GOT3 (cell line): ENCODE data around the gene KREMEN2.
"Not testable (repeated sequence)": the region's sequence is repeated elsewhere in the genome, so short reads cannot be mapped to it uniquely, and the experiment has no call there.

Experiments
- DNase-seq: peaks from one replicate; lab custom pipeline; 2025; ENCODE audit warnings: mixed read lengths; lab: John Stamatoyannopoulos, UW

The KREMEN2 gene

DNA sequence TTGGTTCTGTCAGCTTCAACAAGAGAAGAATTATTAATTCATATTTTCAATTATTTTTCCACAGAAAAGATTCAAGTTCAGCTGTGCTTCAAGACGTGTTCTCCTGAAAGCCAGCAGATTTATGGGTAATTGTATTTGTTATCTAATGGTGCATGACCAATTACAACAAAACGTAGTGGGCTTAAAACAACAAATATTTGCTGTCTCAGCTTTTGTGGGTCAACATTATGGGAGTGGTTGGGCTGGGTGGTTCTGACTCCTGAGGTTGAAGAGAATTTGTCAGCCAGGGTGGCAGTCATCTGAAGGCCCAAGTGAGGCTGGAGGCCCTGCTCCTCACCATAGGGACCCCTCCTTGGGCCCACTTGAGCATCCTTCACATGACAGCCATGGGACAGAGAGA, 24.1 kb upstream of the KREMEN2 start:
- no peak for DNase-seq

DNA sequence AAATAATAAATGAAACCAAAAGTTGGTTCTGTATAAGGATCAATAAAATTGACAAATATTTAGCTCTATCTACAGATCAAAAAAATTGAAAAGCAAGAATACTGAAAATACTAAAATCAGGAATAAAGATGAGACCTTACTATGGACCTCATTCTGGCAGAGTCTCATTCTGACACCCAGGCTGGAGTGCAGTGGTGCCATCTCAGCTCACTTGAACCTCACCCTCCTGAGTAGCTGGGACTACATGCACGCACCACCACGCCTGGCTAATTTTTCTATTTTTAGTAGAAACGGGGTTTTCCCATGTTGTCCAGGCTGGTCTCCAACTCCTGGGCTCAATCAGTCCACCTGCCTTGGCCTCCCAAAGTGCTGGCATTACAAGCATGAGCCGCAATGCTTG, 22.0 kb upstream of the KREMEN2 start:
- DNase-seq, result no peak

DNA sequence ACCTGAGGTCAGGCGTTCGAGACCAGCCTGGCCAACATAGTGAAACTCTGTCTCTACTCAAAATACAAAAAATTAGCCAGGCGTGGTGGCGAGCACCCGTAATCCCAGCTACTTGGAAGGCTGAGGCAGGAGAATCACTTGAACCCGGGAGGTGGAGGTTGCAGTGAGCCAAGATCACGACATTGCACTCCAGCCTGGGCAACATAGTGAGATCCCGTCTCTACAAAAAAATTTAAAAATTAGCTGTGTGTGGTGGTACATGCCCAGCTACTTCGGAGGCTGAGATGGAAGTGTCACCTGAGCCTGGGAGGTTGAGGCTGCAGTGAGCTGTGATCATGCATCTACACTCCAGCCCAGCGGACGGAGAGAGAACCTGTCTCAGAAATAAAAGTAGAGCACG, 20.4 kb upstream of the KREMEN2 start:
- not testable (repeated sequence) for DNase-seq

DNA sequence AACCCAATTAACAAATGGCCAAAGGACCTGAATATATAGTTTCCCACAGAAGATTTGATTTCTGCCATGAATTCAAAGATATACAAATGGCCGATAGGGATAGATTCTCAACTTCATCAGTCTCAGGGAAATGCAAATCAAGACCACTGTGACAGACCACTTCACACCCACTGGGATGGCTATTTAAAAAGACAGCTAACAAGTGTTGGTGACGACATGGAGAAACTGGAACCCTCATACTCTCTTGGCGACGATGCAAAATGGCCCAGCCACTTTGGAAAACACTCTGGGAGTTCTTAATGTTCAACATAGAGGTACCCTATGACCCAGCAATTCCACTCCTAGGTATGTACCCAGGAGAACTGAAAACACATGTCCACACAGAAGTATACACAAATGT, 17.4 kb upstream of the KREMEN2 start:
- DNase-seq, result no peak

DNA sequence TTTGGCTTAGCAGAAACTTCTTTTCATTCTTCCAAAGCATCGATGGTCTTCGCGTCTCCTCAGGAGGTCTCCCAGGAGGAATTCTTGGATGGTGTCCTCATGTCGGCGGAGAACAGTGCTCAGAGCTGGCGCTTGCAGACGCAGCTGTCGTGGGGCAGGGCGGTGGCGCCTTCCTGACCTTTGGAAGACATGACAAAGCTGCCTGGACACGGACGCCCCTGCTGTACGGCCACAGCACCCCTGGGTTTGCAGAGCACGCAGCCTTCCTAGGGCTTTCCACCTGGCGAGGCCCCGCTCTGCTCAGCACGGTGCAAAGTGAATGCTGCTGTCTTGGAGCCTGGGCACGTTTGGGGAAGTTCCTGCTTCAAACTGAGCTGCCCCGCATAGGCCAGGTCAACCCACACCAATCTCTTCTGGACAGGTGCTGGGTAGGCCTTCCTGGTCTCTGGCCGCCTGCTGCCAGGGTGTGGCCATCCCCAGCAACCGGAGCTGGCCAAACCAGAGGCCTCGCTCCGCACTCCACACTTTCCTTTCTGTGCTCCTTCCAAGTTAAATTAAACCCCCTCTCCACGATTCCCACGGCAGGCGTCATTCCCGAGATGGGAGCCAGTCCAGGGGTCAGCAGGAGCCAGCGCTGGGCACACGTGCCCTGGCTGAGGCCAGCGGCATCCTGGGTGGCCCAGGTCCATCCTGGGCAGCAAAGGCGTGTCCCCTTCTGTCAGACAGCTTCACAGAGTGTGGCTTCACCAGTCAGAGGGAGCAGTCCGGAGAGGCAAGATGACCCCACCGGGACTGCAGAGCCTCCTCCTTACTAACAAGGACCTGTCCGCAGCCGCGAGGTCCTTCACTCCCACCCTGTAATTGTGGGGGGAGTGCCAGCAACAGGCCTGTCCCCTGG, 15.0 kb upstream of the KREMEN2 start:
- no peak for DNase-seq

DNA sequence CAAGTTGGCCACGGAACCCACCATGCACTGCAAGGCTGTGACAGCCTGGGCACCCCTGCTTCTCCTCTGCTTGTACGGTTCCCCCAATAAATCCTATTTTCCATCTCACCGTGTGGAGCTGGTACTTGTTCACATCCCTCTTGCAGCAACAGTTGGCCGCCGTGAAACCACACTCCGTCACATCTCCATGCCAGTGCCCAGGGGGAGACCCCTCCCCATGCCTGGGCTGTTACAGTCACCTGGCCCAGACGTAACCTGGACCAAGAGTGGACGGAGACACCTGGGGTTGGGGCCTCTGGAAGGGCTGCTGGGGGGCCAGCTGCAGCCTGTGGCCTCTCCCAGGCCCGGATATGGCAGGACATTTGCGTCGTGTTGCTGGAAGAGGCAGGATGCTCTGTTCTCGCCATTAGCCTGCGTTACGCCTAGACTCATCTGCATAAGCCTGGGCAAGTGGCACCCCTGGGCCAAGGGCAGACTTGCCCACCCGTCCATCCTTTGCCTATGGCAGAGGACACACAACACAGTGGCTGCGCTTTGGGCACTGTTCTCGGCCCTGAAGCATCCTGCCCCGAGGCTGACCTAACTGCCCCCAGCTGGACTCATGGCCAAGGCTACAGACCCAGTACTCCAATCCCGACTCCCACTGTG, 14.2 kb upstream of the KREMEN2 start:
- no peak for DNase-seq

DNA sequence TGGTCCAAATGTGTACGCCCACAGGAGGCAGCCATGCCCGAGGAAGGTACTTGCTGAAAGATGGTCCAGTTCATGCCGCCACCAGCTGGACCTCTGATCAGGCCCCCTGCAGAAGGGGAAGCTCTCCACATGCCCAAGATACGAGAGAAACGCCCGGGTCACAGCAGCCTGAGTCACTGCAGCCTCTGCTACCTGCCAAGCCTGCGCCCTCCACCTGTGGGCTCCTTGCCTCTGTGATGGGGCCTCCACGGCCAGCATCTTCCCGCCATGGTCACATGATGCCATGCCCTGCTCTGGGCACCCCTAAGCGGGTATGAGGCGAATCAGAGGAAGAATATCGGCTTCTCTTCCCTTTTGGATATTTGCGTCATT, 13.7 kb upstream of the KREMEN2 start:
- DNase-seq, result no peak

DNA sequence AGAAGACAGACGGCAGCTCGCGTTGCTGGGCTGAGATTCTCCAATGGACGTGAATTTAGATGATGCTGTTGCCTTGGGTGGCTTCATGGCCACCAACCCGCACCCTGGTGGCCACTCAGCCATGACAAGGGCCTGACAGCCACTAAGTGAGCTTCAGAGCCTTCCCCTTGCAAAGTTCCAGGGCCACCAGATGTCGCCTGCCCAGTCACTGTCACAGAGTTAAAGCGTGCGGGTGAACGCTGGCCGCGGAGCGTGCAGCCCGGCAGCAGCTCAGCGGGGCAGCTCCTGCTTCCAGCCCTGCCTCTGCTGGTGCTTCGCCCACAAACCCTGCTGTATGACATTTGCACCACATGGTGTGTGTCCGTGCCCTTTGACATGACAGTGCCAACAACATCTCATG, 13.3 kb upstream of the KREMEN2 start:
- no peak for DNase-seq

DNA sequence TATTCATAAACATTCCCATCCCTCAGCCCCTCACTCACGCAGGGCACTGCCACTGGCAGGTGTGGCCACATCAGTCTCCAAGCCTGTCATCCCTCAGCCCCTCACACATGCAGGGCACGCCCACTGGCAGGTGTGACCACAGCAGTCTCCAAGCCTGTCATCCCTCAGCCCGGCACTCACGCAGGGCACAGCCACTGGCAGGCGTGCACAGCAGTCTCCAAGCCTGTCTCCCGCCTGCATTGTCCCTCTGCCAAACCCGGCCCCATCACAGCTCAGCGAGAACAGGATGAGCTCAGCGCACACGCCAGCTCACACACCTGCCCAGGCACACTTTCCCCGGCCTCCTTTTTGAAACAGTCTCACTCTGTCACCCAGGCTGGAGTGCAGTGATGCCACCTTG, 11.4 kb upstream of the KREMEN2 start:
- no peak for DNase-seq

DNA sequence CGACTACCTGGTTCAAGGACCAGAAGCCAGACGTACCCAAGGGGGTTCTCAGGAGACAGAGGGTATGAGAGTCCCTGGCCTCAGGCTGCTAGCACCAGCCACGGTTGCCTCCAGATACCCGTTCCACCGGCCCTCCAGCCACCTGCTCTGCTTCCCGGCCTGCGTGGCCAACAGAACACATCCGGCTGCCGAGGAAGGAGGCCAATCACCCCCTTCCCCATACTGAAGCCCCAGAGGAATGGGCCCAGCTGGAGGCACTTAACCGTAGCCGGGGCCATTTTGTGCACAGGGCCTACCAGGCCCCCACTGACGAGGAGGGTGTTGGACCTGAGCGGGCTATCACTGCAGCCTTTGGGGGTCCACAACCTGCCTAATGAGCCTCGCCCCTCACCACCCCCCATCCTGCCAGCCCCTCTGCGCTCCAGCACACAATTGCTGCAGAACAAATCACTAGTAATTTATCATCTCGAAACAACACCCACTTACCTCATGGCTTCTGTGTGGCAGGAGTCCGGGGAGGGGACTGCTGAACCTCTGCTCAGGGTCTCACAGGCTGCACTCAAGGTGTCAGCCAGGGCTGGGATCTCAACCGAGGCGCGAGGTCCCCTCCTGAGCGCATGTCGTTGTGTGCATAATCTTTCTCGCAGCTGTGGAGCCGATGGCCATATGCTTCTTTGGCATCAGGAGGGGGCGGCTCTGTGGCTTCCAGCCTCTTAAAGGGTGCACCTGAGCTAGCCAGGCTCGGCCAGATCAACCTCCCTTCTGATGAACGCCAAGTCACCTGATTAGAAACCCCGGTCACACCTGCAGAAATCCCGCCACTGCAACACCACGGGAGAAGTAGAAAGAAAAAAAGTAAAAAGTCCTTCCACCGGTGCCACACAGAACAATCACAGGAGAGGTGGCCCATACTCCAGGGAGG, 10.1 kb upstream of the KREMEN2 start:
- no peak for DNase-seq

DNA sequence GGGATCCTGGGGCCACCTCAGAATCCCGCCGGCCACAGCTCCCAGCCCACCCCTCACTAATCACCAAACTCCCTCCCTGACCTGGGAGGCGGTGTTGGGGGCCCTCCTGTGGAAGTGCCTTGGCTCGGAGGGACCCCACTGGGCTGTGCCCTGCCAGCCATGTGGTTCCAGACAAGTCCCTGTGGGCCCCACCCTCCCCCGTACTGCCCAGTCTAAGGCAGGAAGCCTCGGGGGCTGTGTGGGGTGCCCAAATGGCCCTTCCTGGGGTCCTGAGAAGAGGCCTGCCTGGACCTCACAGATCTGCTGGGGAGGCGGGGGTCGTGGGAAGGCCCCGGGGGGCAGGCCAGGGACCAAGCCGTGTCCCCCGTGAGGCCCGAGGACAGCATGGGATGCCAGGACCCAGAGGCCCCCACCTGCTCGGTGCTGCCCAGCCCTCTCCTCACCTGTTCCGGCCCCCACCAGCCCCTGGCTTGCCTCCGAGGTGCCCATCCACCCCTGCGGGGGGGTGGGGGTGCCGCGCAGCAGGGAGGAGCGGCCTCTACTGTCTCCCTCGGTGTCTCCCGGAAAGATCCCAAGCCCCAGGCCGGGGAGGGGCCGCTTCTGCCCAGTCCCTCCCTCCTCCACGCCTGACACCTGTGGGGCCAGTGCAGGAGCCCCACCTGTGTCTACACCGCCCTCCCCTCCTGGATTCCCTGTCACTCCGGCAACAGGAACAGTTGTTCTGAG, 9.3 kb upstream of the KREMEN2 start:
- no peak for DNase-seq

DNA sequence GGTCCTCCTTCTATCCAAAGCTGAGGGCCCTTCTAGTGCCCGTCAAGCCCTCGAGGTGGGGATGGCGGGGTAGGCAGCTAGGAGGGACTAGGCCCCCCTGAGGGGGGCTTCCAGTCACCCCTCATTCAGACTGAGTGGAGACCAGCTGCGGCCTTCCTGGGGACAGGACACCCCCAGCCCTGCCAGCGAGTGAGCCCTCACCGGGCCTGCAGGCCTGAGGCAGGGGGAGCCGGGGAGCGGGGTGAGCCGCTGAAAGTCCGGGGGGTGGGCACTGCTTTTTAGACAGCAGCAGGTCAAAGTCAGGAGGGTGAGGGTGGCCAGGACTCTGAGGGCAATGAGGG, 8.7 kb upstream of the KREMEN2 start:
- no peak for DNase-seq

DNA sequence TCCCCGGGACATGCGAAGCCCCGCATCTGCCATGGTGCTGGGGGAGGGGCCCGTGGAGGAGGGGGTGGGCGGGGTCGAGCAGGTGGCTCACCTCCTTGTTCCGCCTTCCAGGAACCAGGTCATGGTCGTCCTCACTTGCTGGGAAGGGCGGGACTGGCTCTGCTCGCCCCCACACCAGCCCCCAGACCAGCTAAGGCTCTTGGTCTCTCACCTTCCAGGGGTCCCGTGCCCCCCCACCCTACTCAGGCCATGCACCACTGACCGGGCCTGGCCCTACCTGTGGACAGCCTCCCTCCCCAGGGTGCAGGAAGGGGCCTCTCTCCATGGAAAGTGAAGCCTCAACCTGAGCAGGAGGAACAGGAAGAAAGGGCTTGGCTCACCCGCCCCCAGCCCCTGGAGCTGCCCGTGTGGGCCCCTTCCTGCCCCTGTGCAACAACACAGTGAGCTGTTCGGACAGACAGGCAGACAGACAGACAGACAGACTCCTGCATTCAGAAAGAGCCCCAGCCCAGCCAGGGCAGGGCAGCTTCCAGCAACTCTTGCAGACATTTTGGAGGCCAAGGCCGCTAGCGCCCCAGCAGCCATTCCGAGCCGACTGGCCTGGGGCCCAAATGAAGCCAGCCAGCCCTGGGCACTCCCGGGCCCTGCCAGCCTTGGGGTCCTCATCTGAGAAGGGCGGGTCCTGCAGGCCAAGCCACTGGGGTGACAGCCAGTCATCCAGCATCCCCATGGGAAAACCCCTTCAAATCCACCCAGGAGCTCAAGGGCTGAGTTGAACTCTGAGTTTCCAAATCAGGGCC, 8.1 kb upstream of the KREMEN2 start:
- DNase-seq, result no peak

DNA sequence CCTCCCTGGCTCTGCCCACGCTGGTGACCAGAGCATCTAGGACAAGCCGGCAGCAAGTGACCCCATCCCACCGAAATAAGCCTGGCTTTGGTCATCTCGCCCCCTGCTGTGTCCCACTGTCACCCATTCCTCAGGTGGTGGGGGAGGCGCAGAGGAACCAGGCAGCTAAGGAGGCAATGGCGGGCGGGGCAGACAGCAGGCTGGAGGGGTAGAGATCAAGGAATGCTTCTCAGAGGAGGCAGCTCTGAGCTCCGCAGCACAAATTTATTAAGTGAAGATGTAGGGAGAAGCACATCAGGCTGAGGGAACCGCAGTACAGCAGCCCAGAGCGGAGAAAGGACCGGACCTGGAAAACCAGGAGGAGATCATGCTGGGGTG, 7.5 kb upstream of the KREMEN2 start:
- DNase-seq, result no peak

DNA sequence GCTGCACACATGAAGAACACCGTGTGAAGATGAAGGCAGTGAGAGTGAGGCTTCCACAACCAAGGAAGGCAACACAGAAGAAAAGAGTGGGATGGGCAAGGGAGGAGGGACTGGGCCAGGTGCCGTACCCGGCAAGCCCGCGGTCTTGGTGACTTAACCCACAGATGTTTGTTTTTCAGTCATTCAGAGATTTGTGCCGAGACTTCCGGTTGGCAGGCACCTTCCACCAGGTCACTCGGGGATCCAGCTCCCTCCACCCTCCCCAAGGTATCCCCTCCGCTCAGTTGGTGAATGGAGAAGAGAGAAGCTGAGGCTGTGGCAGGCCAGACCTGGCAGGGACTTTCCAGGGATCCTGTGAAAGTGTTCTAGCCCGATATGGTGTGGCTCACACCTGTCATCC, 4.9 kb upstream of the KREMEN2 start:
- no peak for DNase-seq

DNA sequence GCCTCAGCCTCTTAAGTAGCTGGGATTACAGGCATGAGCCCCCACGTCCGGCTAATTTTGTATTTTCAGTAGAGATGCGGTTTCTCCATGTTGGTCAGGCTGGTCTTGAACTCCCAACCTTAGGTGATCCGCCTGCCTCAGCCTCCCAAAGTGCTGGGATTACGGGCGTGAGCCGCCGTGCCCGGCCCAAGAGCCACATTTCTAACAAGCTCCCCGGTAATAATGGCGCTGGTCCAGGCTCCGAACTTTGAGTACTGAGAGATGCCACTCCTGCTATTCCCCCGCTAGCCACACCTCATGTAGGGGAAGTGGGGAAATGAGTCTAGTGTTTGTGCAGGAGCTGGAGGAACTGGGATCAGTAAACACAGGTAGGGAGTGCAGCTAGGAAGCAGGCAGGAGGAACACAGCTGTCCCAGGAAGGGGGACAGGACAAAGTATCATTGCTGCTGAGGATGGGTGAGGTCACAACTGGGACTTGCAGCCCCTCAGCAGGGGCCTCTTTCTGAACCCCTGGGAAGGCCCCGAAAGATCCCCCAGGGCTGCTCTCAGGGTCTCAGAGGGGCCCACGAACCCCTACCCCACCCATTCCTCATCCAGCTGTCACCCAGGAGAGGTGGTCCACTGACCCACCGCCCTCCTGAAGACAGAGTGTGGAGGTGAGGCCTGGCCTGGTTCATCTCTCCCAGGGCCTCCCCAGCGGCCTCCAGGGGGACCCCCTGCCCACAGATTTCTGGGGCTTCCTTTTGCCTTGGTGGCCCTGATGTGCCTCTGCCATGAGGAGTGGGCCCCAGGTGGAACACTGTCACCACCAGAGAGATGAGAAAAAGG, 3.7 kb upstream of the KREMEN2 start:
- DNase-seq, result no peak

DNA sequence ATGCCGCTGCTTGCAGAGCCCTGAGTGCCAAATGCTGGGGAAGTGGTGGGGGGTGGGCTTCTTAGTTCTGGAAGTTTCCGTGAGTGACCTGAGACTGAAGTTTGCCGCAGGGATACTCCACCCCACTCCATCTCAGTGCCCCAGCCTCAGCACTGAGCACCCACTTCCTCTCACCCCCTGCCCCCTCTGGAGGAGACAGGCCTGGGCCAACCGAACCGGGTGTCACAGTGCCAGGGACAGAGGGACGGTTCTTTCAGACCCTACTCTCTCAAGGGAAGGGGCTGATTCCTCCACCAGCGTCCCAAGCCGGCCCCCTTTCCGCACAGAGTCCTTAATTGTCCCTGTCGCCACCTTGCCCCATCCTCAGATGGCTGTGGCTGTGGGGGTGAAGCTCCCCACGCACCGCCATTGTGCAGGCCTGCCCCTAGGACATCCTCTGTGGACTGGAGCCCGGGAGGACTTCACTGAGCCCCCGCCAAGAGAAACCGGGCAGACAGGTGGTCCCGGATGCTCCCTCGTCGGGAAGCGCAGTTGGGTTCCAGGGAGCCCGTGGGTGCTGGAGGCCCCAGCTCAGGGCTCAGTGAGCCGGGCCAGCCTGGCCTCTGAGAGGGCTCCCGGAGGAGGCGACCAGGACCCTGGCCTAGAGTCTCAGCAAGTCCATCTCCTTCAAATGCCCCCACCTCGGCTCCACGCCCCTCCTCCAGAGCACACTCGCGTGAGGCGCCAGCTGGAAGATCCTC, 1.6 kb upstream of the KREMEN2 start:
- DNase-seq, result no peak

DNA sequence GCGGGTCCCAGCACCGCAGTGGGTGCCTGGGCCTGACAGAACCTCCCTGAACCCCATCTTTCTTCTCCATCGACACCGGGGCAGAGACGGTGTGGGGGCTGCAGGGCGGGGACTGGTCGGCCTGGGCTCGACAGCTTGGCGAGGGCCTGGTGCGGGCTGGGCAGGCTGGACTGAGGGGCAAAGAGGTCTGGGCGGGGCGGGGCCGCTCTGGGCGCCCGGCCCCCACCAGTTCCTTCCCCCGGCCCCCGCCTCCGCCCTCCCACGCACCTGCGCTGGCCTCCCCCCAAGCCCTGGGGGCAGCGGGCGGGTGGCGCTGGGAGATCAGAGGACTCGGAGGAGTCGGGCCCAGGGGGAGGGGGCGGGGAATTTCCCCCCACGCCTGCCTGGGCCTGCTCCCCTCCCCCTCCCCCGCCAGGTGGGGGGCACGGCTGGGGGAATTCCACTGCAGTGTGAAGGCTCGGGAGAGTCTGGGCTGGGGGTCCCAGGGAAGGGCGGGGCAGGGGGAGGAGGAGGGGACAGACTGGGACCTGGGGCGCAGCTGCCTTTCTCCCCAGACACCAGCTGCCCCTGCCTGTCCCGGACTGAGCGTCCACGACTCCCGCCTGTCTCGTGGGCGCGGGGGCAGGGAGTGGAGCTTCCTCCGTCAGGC, 877 bp upstream of the KREMEN2 start:
- DNase-seq, result no peak
